K562 (cell line): Measurements from ENCODE around the gene SLC30A1. TPM values are rescaled to one million over a fixed set of nuclear protein-coding genes. Genes with fewer than 3 reads are reported as not detected.

Experiments
- CUX1 ChIP-seq: fragments of 200-800 bp; sonication (Bioruptor generic); IDR thresholded peaks from 2 replicates; pipeline ENCODE4 v1.6.1; 2016; ENCODE audit warnings: missing genetic modification characterization, missing compliant biosample characterization
- E2F8 ChIP-seq: fragments of 450-650 bp; IDR thresholded peaks from 2 replicates; pipeline ENCODE4 v1.7.1; 2018; ENCODE audit warnings: mild to moderate bottlenecking, low read depth; ENCODE audit not compliant: partially characterized antibody
- ELK3 ChIP-seq: fragments of 450-650 bp; formaldehyde crosslinking; IDR thresholded peaks from 2 replicates; pipeline ENCODE4 v1.4.0; 2020; ENCODE audit warnings: mild to moderate bottlenecking
- ESRRA ChIP-seq: fragments of 450-650 bp; IDR thresholded peaks from 2 replicates; pipeline ENCODE4 v1.6.1; 2014; ENCODE audit warnings: low read depth, mild to moderate bottlenecking, moderate library complexity, borderline replicate concordance
- FOXK2 ChIP-seq, 2 experiments: fragments of 450-650 bp; IDR thresholded peaks in 1 of 2; conservative IDR thresholded peaks in 1 of 2; 2 replicates each; pipeline ENCODE4 v1.6.1; 2016; ENCODE audit warnings: low read depth in 2 of 2, mild to moderate bottlenecking in 1 of 2
- HCFC1 ChIP-seq: IDR thresholded peaks from 2 replicates; pipeline ENCODE4 v1.6.1; 2012; ENCODE audit warnings: low read depth, low read length, improper control_type of control experiment
- KHSRP ChIP-seq: fragments of 450-650 bp; IDR thresholded peaks from 2 replicates; pipeline ENCODE4 v1.6.1; 2017
- KLF16 ChIP-seq: IDR thresholded peaks from 2 replicates; pipeline ENCODE4 v1.6.1; 2016; ENCODE audit warnings: antibody characterized with exemption
- MAFF ChIP-seq: IDR thresholded peaks from 2 replicates; pipeline ENCODE4 v1.6.1; 2012; ENCODE audit warnings: low read length, improper control_type of control experiment
- MXD1 ChIP-seq: fragments of 250-450 bp; sonication (Bioruptor Pico); IDR thresholded peaks from 2 replicates; pipeline ENCODE4 v1.8.0; 2021; ENCODE audit warnings: borderline replicate concordance, mild to moderate bottlenecking, moderate library complexity; ENCODE audit not compliant: poor library complexity, severe bottlenecking
- NONO ChIP-seq, 2 experiments: fragments of 200-400 bp in 1 of 2; fragments of 450-650 bp in 1 of 2; formaldehyde crosslinking in 1 of 2; IDR thresholded peaks; 2 replicates each; pipeline ENCODE4 v1.6.1; 2017; ENCODE audit warnings: low read depth in 2 of 2, mild to moderate bottlenecking in 2 of 2, moderate library complexity in 2 of 2, low read length in 1 of 2
- NR2C1 ChIP-seq, 2 experiments: fragments of 450-650 bp; IDR thresholded peaks; 2 replicates each; pipeline ENCODE4 v1.6.1; 2017; ENCODE audit warnings: mild to moderate bottlenecking in 2 of 2, antibody characterized with exemption in 1 of 2, inconsistent platforms in 1 of 2, missing compliant biosample characterization in 1 of 2, missing genetic modification characterization in 1 of 2
- PHF8 ChIP-seq: fragments of 200-600 bp; sonication (generic); IDR thresholded peaks from 2 replicates; pipeline ENCODE4 v1.6.1; 2012; ENCODE audit warnings: mixed run types, mild to moderate bottlenecking, inconsistent platforms, low read length, moderate library complexity, borderline replicate concordance
- SMAD1 ChIP-seq: fragments of 150-350 bp; IDR thresholded peaks from 2 replicates; pipeline ENCODE4 v1.6.1; 2014; ENCODE audit warnings: low read length, low read depth; ENCODE audit not compliant: partially characterized antibody
- ZNF140 ChIP-seq: fragments of 250-450 bp; sonication (Bioruptor Pico); IDR thresholded peaks from 2 replicates; pipeline ENCODE4 v1.8.0; 2021; ENCODE audit warnings: moderate library complexity, mild to moderate bottlenecking, inconsistent platforms
- ZNF175 ChIP-seq: fragments of 200-800 bp; sonication (Bioruptor generic); IDR thresholded peaks from 2 replicates; pipeline ENCODE4 v1.6.1; 2016; ENCODE audit warnings: low read depth, mild to moderate bottlenecking, missing genetic modification characterization, missing compliant biosample characterization
- polyA plus RNA-seq, 8 experiments: library from polyadenylated mRNA; depleted of rRNA in 4 of 8; stranded (reverse) in 5 of 8; unstranded in 3 of 8; fragments of >200 nt; fragmentation: Nextera tagmentation in 2 of 8; fragmentation: Illumina TruSeq in 1 of 8; extraction: Ambion mirVana in 2 of 8; extraction: Trizol in 1 of 8; gene quantifications; 2 replicates each; pipeline versions ENCODE4 v1.2.1 to v1.2.3, GENCODE V29; 2011 to 2014; ENCODE audit warnings: inconsistent platforms in 1 of 8, missing spikeins in 1 of 8
- total RNA-seq, 7 experiments: library from RNA; depleted of rRNA in 6 of 7; stranded (reverse); fragments of >200 nt in 6 of 7; fragmentation: Illumina TruSeq in 2 of 7; extraction: Trizol in 2 of 7; gene quantifications; 2 replicates each; pipeline versions ENCODE4 v1.2.1 to v1.2.3, GENCODE V29; 2011 to 2021; ENCODE audit warnings: low replicate concordance in 1 of 7

SLC30A1 gene
- total and polyA plus RNA-seq, 9 of the 15 experiments (the other 6 are each of a cell fraction or from before 2014, with no cell fraction given) = 4.1 to 14.4 (median 6.6) TPM

GRCh38 chr1:211606914-211607753, 28.2 kb upstream of the SLC30A1 start (continued):
- TF ChIP-seq NONO (IDR thresholded peaks at IDR 0.05; ENCODE audit: low read depth in 2 of 2, low read length in 1 of 2) = peak in 1 of 2 experiments; percentile 78; a peak in 1 of 4 replicates
- TF ChIP-seq HCFC1 = peak; percentile 53
- TF ChIP-seq FOXK2 (conservative IDR thresholded peaks at IDR 0.05 in 1 of 2, IDR thresholded peaks at IDR 0.05 in 1 of 2; ENCODE audit: low read depth in 2 of 2) = peak in 1 of 2 experiments; percentile 65; a peak in 2 of 4 replicates
- no peak; the same call in 1 of the 2 replicates for TF ChIP-seq ZNF175 (CRISPR knock-in tag)
- TF ChIP-seq KLF16 = no peak
- no peak for TF ChIP-seq ZNF140
- peak; percentile 44 for TF ChIP-seq NR2C1 (IDR thresholded peaks at IDR 0.05)
- peak; percentile 56; the same call in 1 of the 2 replicates for TF ChIP-seq NR2C1 (tag; IDR thresholded peaks at IDR 0.05)
- TF ChIP-seq MXD1 = no peak
- peak; percentile 62; the same call in 1 of the 2 replicates for TF ChIP-seq CUX1
- peak; percentile 54; the same call in 1 of the 2 replicates for TF ChIP-seq PHF8
- no peak for TF ChIP-seq MAFF
- TF ChIP-seq ESRRA = peak; percentile 30; the same call in 1 of the 2 replicates
- TF ChIP-seq SMAD1 = peak; percentile 3
- TF ChIP-seq ELK3 (CRISPR knock-in tag) = no peak
- TF ChIP-seq E2F8 = peak; percentile 56
- TF ChIP-seq KHSRP = no peak
